Measurements from ENCODE around the gene STAB1.

Gene STAB1

GRCh38 chr3:52534281-52535183, 39.4 kb downstream of the STAB1 start:
- H3K36me3 ChIP-seq (ENCODE audit: insufficient read depth, low read length), result no peaks in the 10 kb centered on the region
- peak overlapping the region; percentile 70 for H3K9ac ChIP-seq (ENCODE audit: low read depth, low read length)
- peaks cover 12% of the 10 kb centered on the region for H3K4me1 ChIP-seq (ENCODE audit: insufficient read depth, low read length)
- no peaks in the 10 kb centered on the region for H3K9me3 ChIP-seq (ENCODE audit: control insufficient read depth, insufficient read depth, low read length)

- Histone ChIP-seq H3K9ac (ENCODE audit: low read depth, low read length) (peak overlapping the region; percentile 70; the same call in 1 of the 2 replicates), H3K4me1 (ENCODE audit: insufficient read depth, low read length) (peaks cover 12% of the 10 kb centered on the region), H3K36me3 (ENCODE audit: insufficient read depth, low read length) (no peaks in the 10 kb centered on the region), H3K9me3 (ENCODE audit: control insufficient read depth, insufficient read depth, low read length) (no peaks in the 10 kb centered on the region)
These were observed 40.4 kb downstream of the STAB1 start for GRCh38 chr3:52535411-52536111.

- no peaks in the 10 kb centered on the region for H3K36me3 ChIP-seq (ENCODE audit: insufficient read depth, low read length)
- H3K9ac ChIP-seq (ENCODE audit: low read depth, low read length), result no peak overlapping the region
- no peaks in the 10 kb centered on the region for H3K9me3 ChIP-seq (ENCODE audit: control insufficient read depth, insufficient read depth, low read length)
- peaks cover 12% of the 10 kb centered on the region for H3K4me1 ChIP-seq (ENCODE audit: insufficient read depth, low read length)
These were observed 40.9 kb downstream of the STAB1 start for GRCh38 chr3:52536112-52536368.

GRCh38 chr3:52536369-52537164, 41.4 kb downstream of the STAB1 start, which contains the start of gene UQCC5:
Gene UQCC5, plus strand, starts transcription at chr3:52536605. Its CDS starts 151 bp downstream, at chr3:52536756.
- Histone ChIP-seq H3K36me3 (ENCODE audit: insufficient read depth, low read length) (no peaks in the 10 kb centered on the region), H3K9ac (ENCODE audit: low read depth, low read length) (peak within 1 kb of the TSS; percentile 92), H3K4me1 (ENCODE audit: insufficient read depth, low read length) (peaks cover 12% of the 10 kb centered on the region), H3K9me3 (ENCODE audit: control insufficient read depth, insufficient read depth, low read length) (no peaks in the 10 kb centered on the region)

GRCh38 chr3:52537165-52537620, 42.1 kb downstream of the STAB1 start:
- H3K9ac ChIP-seq (ENCODE audit: low read depth, low read length), result peak overlapping the region; percentile 92
- no peaks in the 10 kb centered on the region for H3K9me3 ChIP-seq (ENCODE audit: control insufficient read depth, insufficient read depth, low read length)
- H3K4me1 ChIP-seq (ENCODE audit: insufficient read depth, low read length), result peaks cover 11% of the 10 kb centered on the region
- H3K36me3 ChIP-seq (ENCODE audit: insufficient read depth, low read length), result no peaks in the 10 kb centered on the region

GRCh38 chr3:52537726-52538421, 42.7 kb downstream of the STAB1 start:
- H3K9me3 ChIP-seq (ENCODE audit: control insufficient read depth, insufficient read depth, low read length), result no peaks in the 10 kb centered on the region
- peaks cover 8% of the 10 kb centered on the region for H3K4me1 ChIP-seq (ENCODE audit: insufficient read depth, low read length)
- peak overlapping the region; percentile 92; the same call in 1 of the 2 replicates for H3K9ac ChIP-seq (ENCODE audit: low read depth, low read length)
- no peaks in the 10 kb centered on the region for H3K36me3 ChIP-seq (ENCODE audit: insufficient read depth, low read length)

GRCh38 chr3:52539010-52539653, 44.0 kb downstream of the STAB1 start:
- Histone ChIP-seq H3K9ac (ENCODE audit: low read depth, low read length) (no peak overlapping the region), H3K36me3 (ENCODE audit: insufficient read depth, low read length) (no peaks in the 10 kb centered on the region), H3K9me3 (ENCODE audit: control insufficient read depth, insufficient read depth, low read length) (no peaks in the 10 kb centered on the region), H3K4me1 (ENCODE audit: insufficient read depth, low read length) (peaks cover 8% of the 10 kb centered on the region)

- H3K4me1 ChIP-seq (ENCODE audit: insufficient read depth, low read length), result peaks cover 8% of the 10 kb centered on the region
- no peak overlapping the region for H3K9ac ChIP-seq (ENCODE audit: low read depth, low read length)
- H3K9me3 ChIP-seq (ENCODE audit: control insufficient read depth, insufficient read depth, low read length), result no peaks in the 10 kb centered on the region
- no peaks in the 10 kb centered on the region for H3K36me3 ChIP-seq (ENCODE audit: insufficient read depth, low read length)
These were observed 45.9 kb downstream of the STAB1 start for GRCh38 chr3:52541050-52541449.

GRCh38 chr3:52544937-52545336, 49.8 kb downstream of the STAB1 start:
- Histone ChIP-seq H3K36me3 (ENCODE audit: insufficient read depth, low read length) (0 out of 2 replicates have a peak, but pooled peaks cover 4% of the 10 kb centered on the region), H3K9ac (ENCODE audit: low read depth, low read length) (no peak overlapping the region), H3K9me3 (ENCODE audit: control insufficient read depth, insufficient read depth, low read length) (no peaks in the 10 kb centered on the region), H3K4me1 (ENCODE audit: insufficient read depth, low read length) (no peaks in the 10 kb centered on the region)

GRCh38 chr3:52546111-52546901, 51.2 kb downstream of the STAB1 start:
- Histone ChIP-seq H3K9ac (ENCODE audit: low read depth, low read length) (no peak overlapping the region), H3K36me3 (ENCODE audit: insufficient read depth, low read length) (peaks cover 4% of the 10 kb centered on the region; the same call in 1 of the 2 replicates), H3K4me1 (ENCODE audit: insufficient read depth, low read length) (no peaks in the 10 kb centered on the region), H3K9me3 (ENCODE audit: control insufficient read depth, insufficient read depth, low read length) (no peaks in the 10 kb centered on the region)

GRCh38 chr3:52547143-52547542, 52.0 kb downstream of the STAB1 start:
- Histone ChIP-seq H3K4me1 (ENCODE audit: insufficient read depth, low read length) (no peaks in the 10 kb centered on the region), H3K36me3 (ENCODE audit: insufficient read depth, low read length) (peaks cover 4% of the 10 kb centered on the region; the same call in 1 of the 2 replicates), H3K9ac (ENCODE audit: low read depth, low read length) (no peak overlapping the region)

GRCh38 chr3:52551118-52551517, 56.0 kb downstream of the STAB1 start:
- no peaks in the 10 kb centered on the region for H3K9me3 ChIP-seq (ENCODE audit: control insufficient read depth, insufficient read depth, low read length)
- peaks cover 4% of the 10 kb centered on the region for H3K36me3 ChIP-seq (ENCODE audit: insufficient read depth, low read length)
- no peaks in the 10 kb centered on the region; the same call in 1 of the 2 replicates for H3K4me1 ChIP-seq (ENCODE audit: insufficient read depth, low read length)
- no peak overlapping the region for H3K9ac ChIP-seq (ENCODE audit: low read depth, low read length)

More at GRCh38 chr3:52547143-52547542, 52.0 kb downstream of the STAB1 start:
- H3K9me3 ChIP-seq (ENCODE audit: control insufficient read depth, insufficient read depth, low read length), result no peaks in the 10 kb centered on the region

GRCh38 chr3:52552089-52552488, 57.0 kb downstream of the STAB1 start:
- peaks cover 4% of the 10 kb centered on the region for H3K36me3 ChIP-seq (ENCODE audit: insufficient read depth, low read length)
- peaks cover 6% of the 10 kb centered on the region; the same call in 1 of the 2 replicates for H3K4me1 ChIP-seq (ENCODE audit: insufficient read depth, low read length)
- H3K9me3 ChIP-seq (ENCODE audit: control insufficient read depth, insufficient read depth, low read length), result no peaks in the 10 kb centered on the region
- no peak overlapping the region for H3K9ac ChIP-seq (ENCODE audit: low read depth, low read length)
